Activated CD4-positive, CD25-positive, alpha-beta regulatory T cell treated with anti-CD3 and anti-CD28 coated beads, Interleukin-2, amount 50 U/mL, for 24 hours (primary cell): ENCODE data around the gene OR8H2.
"Not testable (repeated sequence)": the region's sequence is repeated elsewhere in the genome, so short reads cannot be mapped to it uniquely, and the experiment has no call there.

Source experiments
- ATAC-seq, 2 donors: fragments of 150-1000 bp; cut with Tn5 transposase; one replicate each; pipeline ENCODE4 v1.10.0; 2021; ENCODE audit warnings: mild to moderate bottlenecking in 1 of 2, moderate library complexity in 1 of 2

The OR8H2 gene, protein sequence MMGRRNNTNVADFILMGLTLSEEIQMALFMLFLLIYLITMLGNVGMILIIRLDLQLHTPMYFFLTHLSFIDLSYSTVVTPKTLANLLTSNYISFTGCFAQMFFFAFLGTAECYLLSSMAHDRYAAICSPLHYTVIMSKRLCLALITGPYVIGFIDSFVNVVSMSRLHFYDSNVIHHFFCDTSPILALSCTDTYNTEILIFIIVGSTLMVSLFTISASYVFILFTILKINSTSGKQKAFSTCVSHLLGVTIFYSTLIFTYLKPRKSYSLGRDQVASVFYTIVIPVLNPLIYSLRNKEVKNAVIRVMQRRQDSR

DNA sequence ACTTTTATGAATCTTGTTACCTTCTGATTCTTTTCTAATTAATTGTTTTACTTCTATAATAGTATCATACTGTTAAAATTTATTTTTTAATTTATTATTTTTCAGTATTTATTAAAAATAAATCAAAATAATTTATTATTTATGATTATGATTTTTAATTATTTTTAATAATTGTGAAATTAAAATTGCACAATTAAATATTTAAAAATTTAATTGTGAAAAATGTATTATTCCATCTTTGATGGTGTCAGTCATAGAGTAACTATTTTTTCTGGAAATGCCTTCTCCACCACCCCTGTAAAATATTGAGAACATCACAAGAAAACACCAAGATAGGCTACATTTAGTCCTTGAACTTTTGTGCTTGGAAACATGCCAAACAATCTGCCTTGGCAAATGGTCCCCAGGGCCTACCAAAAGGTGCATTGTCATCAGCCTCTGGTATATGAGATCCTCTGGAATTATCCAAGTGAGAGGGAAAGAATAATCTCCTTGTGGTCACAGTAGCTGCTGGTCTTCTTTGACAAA is at the start of gene OR8H2:
OR8H2 (plus strand) TSS at position 478 of the 528 bp plus-strand sequence. CDS start 1,356 bp downstream, outside the sequence.
- no peak for ATAC-seq

DNA sequence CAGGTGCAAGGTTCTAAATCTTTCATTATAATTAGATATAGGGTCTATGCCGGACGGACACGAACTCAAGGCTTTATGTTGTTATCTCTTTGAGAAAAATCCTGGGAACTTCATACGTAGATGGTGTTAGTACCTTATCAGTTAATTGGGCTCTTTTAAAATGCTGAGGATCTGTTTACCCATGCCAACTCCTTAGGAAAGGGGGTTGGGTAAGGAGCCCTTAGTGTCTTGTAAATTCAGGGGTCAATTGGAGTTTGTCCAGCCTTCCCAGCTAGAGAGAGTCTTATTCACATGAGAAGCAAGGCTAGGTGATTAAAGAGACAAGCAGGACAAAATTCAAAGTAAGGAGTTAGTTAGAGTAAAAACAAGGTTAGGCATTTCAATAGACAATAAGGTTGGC is 47.1 kb upstream of the OR8H2 start:
- not testable (repeated sequence) for ATAC-seq

DNA sequence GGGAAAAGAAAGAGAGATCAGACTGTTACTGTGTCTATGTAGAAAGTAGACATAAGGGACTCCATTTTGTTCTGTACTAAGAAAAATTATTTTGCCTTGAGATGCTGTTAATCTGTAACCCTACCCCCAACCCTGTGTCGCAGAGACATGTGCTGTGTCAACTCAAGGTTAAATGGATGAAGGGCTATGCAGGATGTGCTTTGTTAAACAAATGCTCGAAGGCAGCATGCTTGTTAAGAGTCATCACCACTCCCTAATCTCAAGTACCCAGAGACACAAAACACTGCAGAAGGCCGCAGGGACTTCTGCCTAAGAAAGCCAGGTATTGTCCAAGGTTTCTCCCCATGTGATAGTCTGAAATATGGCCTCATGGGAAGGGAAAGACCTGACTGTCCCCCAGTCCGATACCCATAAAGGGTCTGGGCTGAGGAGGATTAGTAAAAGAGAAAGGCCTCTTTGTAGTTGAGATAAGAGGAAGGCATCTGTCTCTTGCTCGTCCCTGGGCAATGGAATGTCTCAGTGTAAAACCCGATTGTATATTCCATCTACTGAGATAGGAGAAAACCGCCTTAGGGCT is 45.7 kb upstream of the OR8H2 start:
- not testable (repeated sequence) for ATAC-seq

DNA sequence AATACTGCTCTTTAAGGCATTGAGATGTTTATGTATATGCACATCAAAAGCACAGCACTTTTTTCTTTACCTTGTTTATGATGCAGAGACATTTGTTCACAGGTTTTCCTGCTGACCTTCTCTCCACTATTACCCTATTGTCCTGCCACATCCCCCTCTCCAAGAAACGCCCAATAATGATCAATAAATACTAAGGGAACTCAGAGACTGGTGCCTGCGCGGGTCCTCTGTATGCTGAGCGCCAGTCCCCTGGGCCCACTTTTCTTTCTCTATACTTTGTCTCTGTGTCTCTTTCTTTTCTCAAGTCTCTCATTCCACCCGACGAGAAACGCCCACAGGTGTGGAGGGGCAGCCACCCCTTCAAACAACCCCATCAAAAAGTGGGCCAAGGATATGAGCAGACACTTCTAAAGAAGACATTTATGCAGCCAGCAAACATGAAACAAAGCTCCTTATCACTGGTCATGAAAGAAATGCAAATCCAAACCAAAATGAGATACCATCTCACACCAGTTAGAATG is 45.2 kb upstream of the OR8H2 start:
- not testable (repeated sequence) for ATAC-seq

DNA sequence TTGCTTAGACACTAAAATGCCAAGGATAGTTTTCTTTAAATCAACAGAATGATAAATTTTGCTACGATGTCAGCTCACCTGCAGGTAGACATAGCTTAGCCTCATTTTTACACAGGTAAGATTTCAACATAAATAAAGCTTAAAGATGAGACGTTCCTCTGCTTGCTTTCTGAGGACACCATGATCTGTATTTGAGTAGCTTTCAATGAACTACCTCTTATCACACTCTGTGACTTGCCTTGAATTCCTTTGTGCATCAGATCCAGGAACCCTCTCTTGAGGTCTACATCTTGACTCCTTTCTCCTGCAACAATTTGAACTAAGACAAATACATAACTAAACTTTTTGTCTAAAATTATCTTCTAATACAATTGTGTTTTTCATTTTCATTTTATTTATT is 36.5 kb upstream of the OR8H2 start:
- ATAC-seq = no peak

DNA sequence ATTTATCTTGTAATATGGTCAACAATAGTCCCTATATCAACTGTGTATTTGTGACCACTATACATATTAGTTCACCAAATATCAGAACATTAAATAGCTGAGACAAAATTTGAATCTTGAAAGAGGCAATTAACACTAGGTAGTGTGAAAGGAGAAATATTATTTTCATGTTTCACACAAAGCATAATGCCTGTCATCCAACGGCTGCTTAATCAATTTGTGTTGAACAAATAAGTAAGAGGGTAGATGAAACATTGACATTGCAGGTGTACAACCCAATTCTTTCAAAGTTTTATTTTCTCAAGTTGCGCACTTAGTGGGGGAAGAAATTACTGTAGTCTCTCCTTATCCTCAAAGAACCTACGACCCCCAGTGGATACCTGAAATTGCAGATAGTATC is 13.8 kb upstream of the OR8H2 start:
- no peak for ATAC-seq

DNA sequence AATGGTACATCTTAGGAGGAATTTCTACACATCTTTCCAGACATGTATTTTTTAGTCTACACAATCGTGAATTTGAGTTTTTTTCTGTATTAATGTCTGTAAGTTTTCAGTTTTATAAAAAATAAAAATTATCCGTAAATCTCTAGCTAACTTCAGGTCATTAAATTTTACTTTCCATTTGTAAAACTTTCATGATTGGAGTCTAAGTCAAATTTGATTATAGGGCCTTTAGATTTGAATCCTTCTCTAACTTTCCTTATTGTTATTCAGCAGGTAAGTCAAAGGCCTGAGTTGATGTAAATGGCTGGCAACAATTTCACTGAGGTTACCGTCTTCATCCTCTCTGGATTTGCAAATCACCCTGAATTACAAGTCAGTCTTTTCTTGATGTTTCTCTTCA is 10.5 kb upstream of the OR8H2 start, which contains the start of gene OR8I2:
OR8I2 (plus strand) TSS at position 301 of the 400 bp plus-strand sequence; CDS start at position 301, 0 bp downstream.
- no peak for ATAC-seq

DNA sequence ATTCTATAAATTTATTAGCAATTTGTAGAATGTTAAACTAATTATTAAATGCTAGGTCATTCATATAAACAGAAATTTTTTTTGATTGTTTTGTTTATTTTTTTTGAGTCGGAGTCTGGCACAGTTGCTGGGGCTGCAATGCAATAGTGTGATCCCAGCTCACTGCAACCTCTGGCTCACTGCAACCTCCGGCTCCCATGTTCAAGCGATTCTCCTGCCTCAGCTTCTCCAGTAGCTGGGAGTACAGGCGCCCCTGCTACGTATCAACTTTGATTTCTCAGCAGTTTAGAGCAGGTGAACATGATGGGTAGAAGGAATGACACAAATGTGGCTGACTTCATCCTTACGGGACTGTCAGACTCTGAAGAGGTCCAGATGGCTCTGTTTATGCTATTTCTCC is 18.6 kb downstream of the OR8H2 start, which contains the start of gene OR8H3:
OR8H3 (plus strand) TSS at position 301 of the 400 bp plus-strand sequence; CDS start at position 301, 0 bp downstream.
- ATAC-seq = no peak

DNA sequence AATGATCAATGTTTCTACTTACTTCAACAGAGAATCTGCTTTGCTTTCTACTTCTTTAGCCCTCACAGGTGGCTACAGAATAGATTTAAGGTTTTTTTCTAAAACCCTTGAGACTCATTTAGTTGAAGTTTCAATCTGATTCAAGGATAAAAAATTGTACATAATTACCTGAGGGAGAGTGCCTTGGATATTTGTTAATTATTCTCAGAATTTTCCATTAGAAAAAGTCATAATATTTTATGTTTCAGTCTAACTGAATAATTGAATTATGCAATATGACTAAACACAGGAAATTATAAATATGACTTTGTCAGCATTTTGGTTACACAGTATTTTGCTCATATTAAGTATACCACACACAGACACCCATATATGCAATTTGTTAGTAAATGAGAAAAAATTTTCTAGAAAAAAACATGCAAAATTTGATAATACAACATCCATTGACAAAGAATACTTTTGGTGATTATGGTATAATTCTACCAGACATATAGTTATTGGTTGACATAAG is 36.7 kb downstream of the OR8H2 start, which contains the start of gene OR8J3:
OR8J3 (minus strand) TSS at position 51 of the 511 bp plus-strand sequence. CDS start 2,483 bp downstream, outside the sequence.
- ATAC-seq = no peak

DNA sequence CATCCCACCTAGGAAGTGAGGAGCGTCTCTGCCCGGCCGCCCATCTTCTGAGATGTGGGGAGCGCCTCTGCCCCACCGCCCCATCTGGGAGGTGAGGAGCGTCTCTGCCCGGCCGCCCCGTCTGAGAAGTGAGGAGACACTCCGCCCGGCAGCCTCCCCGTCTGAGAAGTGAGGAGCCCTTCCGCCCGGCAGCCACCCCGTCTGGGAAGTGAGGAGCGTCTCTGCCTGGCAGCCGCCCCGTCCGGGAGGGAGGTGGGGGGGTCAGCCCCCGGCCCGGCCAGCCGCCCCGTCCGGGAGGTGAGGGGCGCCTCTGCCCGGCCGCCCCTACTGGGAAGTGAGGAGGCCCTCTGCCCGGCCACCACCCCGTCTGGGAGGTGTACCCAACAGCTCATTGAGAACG is 40.2 kb downstream of the OR8H2 start:
- not testable (repeated sequence) for ATAC-seq

DNA sequence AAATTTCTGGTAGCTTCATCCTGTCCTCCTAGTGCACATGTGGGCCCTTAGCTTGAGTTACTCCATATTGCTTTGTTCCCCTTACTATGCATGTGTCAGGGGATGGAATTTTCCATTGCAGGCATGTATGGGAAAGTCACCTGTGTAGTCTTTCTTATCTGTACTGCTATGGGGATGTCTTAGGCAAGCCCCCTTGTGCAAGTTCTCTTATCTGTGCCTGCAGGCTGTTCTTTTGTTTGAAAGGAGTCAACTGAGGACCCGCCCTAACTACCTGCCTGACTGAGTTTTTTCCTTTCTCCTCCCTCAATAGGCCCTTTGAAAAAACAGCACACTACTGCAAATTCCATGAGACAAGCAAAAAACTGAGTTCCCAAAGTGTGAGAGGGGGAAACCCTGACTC is 47.9 kb downstream of the OR8H2 start:
- no peak for ATAC-seq

DNA sequence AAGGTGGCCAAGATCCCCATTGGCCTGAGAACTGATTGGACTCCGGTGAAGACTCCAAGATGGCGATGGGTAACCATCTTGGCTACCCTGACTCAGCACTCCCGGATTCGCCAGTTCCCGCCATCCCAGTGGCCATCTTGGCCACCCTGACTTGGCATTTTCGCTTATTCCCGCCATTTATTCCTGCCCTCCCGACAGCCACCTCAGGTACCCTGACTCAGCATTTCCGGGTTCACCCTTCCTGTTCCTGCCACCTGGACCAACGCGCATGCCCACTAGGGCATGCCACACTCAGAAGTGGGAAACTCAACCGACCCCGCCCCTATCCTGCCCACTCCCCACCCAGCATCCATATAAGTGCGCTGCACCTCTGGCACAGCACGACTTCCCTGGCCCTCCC is 48.8 kb downstream of the OR8H2 start:
- ATAC-seq = no peak
